Keratinocyte (primary cell): ENCODE measurements around the gene LRRC18.

Experiments used
- EZH2 ChIP-seq: IDR thresholded peaks from one replicate; pipeline ENCODE4 v1.6.1; 2012; ENCODE audit warnings: inconsistent platforms, mild to moderate bottlenecking, low read length, moderate library complexity
- TF ChIP-seq, protein P1 (sequence below), 3 experiments: IDR thresholded peaks in 1 of 3; conservative IDR thresholded peaks in 1 of 3; optimal IDR thresholded peaks in 1 of 3; 2 replicates in 2 of 3; 3 replicates in 1 of 3; pipeline versions ENCODE3 to v1.5.1; 2011; ENCODE audit warnings: low read length in 3 of 3, mild to moderate bottlenecking in 3 of 3, moderate library complexity in 2 of 3, control low read depth in 1 of 3, inconsistent platforms in 1 of 3; ENCODE audit not compliant: insufficient read depth in 2 of 3; ENCODE audit errors: extremely low read depth in 1 of 3

DNA sequence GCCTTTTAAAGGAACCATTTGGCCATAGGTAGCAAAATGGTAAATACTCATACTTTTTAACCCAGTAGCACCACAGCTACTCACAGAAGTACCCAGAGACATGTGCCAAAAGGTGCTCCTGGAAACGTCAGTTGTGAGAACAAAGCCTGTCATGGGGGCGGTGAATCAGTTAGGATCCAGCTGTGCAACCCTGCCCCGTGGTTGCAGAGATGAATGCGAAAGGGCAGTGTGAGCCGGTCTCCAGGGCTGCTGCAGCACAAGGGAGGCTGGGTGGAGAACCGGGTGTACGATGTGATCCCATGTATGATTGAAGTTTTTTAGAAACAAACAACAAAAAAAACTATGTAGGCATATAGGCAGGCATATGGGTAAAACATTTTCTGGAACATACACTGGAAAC lies 1.3 kb upstream of the LRRC18 start:
- TF ChIP-seq, protein P1, sequence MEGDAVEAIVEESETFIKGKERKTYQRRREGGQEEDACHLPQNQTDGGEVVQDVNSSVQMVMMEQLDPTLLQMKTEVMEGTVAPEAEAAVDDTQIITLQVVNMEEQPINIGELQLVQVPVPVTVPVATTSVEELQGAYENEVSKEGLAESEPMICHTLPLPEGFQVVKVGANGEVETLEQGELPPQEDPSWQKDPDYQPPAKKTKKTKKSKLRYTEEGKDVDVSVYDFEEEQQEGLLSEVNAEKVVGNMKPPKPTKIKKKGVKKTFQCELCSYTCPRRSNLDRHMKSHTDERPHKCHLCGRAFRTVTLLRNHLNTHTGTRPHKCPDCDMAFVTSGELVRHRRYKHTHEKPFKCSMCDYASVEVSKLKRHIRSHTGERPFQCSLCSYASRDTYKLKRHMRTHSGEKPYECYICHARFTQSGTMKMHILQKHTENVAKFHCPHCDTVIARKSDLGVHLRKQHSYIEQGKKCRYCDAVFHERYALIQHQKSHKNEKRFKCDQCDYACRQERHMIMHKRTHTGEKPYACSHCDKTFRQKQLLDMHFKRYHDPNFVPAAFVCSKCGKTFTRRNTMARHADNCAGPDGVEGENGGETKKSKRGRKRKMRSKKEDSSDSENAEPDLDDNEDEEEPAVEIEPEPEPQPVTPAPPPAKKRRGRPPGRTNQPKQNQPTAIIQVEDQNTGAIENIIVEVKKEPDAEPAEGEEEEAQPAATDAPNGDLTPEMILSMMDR (optimal IDR thresholded peaks at IDR 0.05 in 1 of 3, IDR thresholded peaks at IDR 0.05 in 1 of 3, conservative IDR thresholded peaks at IDR 0.05 in 1 of 3; ENCODE audit: extremely low read depth in 1 of 3, insufficient read depth in 2 of 3, low read length in 3 of 3): no peak
- TF ChIP-seq EZH2: no peak
